HL-60 (cell line): ENCODE results near the gene SLC20A1.
A peak's percentile ranks its signal among the peaks of the same experiment; 100 is the strongest.

Source experiments
- DNase-seq, 2 experiments: peaks; one replicate each; pipeline ENCODE4 v3.0.0-alpha.2; 2010 to 2020; ENCODE audit warnings: low read depth in 1 of 2, low spot score in 1 of 2
- H3K27ac ChIP-seq: fragments of 250-450 bp; sonication (Bioruptor Pico); replicated peaks from 2 replicates; pipeline ENCODE4 v1.5.1; 2020; ENCODE audit warnings: mild to moderate bottlenecking, moderate library complexity
- H3K27me3 ChIP-seq: fragments of 250-450 bp; sonication (Bioruptor Pico); 2 replicates; pipeline ENCODE4 v1.5.1; 2021; ENCODE audit warnings: mild to moderate bottlenecking, moderate library complexity; ENCODE audit not compliant: insufficient read depth, poor library complexity, severe bottlenecking
- H3K4me3 ChIP-seq: replicated peaks from 2 replicates; pipeline ENCODE4 v1.5.1; 2011; ENCODE audit warnings: mild to moderate bottlenecking, control low read depth, low read length; ENCODE audit not compliant: insufficient read depth
- GABPA ChIP-seq: IDR thresholded peaks from 2 replicates; pipeline ENCODE4 v1.6.1; 2012; ENCODE audit warnings: low read depth
- POLR2AphosphoS5 ChIP-seq: IDR thresholded peaks from 2 replicates; pipeline ENCODE4 v1.6.1; 2012; ENCODE audit warnings: low read depth
- SPI1 ChIP-seq: IDR thresholded peaks from 2 replicates; pipeline ENCODE4 v1.6.1; 2012; ENCODE audit warnings: low read depth, mild to moderate bottlenecking, borderline replicate concordance
- TF ChIP-seq, protein P1 (sequence below): IDR thresholded peaks from 2 replicates; pipeline ENCODE4 v1.6.1; 2012; ENCODE audit warnings: low read depth; ENCODE audit not compliant: insufficient replicate concordance
- TF ChIP-seq, protein P2 (sequence below): IDR thresholded peaks from one replicate; pipeline ENCODE4 v1.5.1; 2011; ENCODE audit warnings: low read length, control low read depth, inconsistent platforms; ENCODE audit not compliant: insufficient read depth

Gene SLC20A1

DNA sequence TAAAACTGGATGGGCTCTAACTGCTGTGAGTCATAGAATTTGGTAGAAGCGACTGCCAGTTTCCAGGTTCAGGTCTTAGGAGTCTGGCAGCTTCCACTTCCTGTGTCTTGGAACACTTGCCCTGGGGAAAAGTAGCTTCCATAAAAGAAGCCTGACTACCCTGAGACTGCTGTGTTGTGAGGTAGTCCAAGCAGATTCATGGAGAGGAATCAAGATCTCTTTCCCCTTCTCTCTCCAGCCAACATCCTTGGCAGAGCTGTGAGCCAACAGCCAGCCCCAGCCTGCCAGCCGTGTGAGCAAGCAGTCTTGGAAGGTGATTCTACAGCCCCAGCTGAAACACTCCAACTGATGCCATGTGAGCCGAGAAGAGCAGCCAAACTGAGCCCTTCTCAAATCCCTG, 33.7 kb downstream of the SLC20A1 start:
- no peak for DNase-seq
- Histone ChIP-seq H3K27me3 (no peaks in the 10 kb centered on the region), H3K27ac (no peak overlapping the region), H3K4me3 (no peak overlapping the region)
- TF ChIP-seq GABPA (no peak), SPI1 (no peak), POLR2AphosphoS5 (no peak)
- TF ChIP-seq, protein P1, sequence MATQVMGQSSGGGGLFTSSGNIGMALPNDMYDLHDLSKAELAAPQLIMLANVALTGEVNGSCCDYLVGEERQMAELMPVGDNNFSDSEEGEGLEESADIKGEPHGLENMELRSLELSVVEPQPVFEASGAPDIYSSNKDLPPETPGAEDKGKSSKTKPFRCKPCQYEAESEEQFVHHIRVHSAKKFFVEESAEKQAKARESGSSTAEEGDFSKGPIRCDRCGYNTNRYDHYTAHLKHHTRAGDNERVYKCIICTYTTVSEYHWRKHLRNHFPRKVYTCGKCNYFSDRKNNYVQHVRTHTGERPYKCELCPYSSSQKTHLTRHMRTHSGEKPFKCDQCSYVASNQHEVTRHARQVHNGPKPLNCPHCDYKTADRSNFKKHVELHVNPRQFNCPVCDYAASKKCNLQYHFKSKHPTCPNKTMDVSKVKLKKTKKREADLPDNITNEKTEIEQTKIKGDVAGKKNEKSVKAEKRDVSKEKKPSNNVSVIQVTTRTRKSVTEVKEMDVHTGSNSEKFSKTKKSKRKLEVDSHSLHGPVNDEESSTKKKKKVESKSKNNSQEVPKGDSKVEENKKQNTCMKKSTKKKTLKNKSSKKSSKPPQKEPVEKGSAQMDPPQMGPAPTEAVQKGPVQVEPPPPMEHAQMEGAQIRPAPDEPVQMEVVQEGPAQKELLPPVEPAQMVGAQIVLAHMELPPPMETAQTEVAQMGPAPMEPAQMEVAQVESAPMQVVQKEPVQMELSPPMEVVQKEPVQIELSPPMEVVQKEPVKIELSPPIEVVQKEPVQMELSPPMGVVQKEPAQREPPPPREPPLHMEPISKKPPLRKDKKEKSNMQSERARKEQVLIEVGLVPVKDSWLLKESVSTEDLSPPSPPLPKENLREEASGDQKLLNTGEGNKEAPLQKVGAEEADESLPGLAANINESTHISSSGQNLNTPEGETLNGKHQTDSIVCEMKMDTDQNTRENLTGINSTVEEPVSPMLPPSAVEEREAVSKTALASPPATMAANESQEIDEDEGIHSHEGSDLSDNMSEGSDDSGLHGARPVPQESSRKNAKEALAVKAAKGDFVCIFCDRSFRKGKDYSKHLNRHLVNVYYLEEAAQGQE: no peak
- TF ChIP-seq, protein P2, sequence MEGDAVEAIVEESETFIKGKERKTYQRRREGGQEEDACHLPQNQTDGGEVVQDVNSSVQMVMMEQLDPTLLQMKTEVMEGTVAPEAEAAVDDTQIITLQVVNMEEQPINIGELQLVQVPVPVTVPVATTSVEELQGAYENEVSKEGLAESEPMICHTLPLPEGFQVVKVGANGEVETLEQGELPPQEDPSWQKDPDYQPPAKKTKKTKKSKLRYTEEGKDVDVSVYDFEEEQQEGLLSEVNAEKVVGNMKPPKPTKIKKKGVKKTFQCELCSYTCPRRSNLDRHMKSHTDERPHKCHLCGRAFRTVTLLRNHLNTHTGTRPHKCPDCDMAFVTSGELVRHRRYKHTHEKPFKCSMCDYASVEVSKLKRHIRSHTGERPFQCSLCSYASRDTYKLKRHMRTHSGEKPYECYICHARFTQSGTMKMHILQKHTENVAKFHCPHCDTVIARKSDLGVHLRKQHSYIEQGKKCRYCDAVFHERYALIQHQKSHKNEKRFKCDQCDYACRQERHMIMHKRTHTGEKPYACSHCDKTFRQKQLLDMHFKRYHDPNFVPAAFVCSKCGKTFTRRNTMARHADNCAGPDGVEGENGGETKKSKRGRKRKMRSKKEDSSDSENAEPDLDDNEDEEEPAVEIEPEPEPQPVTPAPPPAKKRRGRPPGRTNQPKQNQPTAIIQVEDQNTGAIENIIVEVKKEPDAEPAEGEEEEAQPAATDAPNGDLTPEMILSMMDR: no peak

GRCh38 chr2:112680666-112681101, 34.9 kb downstream of the SLC20A1 start:
- no peak for TF ChIP-seq SPI1
- TF ChIP-seq POLR2AphosphoS5: no peak
- TF ChIP-seq GABPA: no peak
- TF ChIP-seq, protein P2: no peak
- TF ChIP-seq, protein P1: no peak
- Histone ChIP-seq H3K27me3 (no peaks in the 10 kb centered on the region), H3K4me3 (no peak overlapping the region), H3K27ac (no peak overlapping the region; the same call in 1 of the 2 replicates)
- DNase-seq: no peak

- H3K27me3 ChIP-seq: no peaks in the 10 kb centered on the region
- TF ChIP-seq, protein P2: no peak
- TF ChIP-seq POLR2AphosphoS5: peak; percentile 43; the same call in 1 of the 2 replicates
- TF ChIP-seq GABPA: no peak
- TF ChIP-seq SPI1: peak; percentile 36; the same call in 1 of the 2 replicates
- H3K4me3 ChIP-seq: no peak overlapping the region
- H3K27ac ChIP-seq: peak overlapping the region; percentile 27
- peak; percentile 83 to 97 for DNase-seq
These were observed 36.4 kb downstream of the SLC20A1 start for GRCh38 chr2:112682101-112682500.
